Fibroblast of skin of left biceps (primary cell): ENCODE data around the gene NETO2.
"Not testable (repeated sequence)": the region's sequence is repeated elsewhere in the genome, so short reads cannot be mapped to it uniquely, and the experiment has no call there.

Source experiments
- DNase-seq, 2 experiments: peaks; one replicate each; pipeline ENCODE4 v3.0.0-alpha.2; 2013; ENCODE audit warnings: low read depth in 2 of 2

Gene NETO2

DNA sequence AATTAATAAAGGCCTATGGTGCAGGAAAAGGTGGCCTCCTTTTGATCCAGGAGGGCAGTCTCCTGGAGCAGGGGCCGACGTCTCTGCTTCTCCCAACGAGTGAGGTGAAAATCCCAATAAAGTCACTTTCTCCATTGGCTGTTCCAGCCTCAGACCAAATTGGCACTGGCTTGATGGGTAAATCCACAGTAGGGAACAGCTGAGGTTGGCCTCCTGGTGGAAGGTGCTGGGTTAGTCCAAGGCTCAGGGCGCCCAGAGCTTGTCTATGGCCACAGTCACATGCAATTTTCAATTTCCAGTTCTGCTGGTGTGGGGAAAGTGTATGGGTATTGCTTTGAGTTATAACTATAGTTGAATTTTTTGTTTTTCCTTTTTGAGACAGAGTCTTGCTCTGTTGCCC lies 79.0 kb downstream of the NETO2 start:
- no peak for DNase-seq

DNA sequence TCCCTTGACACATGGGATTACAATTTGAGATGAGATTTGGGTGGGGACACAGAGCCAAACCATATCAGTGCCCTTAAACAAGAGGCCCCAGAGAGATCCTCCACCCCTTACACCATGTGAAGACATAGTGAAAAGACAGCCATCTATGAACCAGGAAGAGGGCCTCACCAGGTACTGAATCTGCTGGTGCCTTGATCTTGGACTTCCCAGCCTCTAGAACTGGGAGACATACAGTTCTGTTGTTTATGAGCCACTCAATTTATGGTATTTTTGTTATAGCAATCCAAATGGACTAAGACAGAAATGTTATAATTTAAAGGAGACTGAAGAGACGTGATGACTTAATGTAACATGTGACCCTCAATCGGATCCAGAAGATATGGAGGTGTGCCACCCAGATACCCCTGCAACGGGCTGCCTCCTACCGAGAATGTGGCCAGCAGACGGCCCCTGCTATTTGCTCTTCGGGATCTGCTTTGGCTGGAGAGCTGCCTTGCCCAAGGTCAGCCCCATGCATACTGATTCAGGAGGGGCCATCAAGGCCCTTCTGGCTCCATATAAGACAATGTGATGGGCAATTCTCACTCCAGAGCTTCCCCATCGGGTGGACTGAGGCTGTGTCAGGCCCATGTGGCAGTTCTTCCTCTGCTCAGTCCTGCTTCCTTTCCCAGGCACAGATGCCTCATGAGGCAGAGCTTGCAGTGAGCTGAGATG lies 80.6 kb downstream of the NETO2 start:
- no peak for DNase-seq

DNA sequence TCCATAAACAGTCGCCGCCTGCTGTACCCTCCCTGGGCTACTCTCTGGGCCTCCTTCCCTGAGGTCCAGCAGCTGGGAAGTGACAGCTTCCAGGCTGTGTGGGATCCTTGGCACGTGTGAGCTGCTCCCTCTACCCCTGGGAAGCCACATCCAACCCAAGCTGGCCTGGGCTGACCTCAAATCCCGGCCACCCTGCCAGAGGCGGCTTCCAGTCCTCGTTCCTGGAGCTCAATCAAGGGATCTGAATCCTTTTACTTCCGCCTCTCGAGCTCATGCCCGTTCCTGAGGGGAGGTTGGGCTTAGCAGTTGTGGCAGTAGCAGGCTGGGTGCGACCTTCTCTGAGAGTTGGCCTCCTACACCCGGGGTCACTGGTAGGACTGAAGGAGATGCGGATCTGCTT lies 82.5 kb downstream of the NETO2 start:
- DNase-seq, result no peak

DNA sequence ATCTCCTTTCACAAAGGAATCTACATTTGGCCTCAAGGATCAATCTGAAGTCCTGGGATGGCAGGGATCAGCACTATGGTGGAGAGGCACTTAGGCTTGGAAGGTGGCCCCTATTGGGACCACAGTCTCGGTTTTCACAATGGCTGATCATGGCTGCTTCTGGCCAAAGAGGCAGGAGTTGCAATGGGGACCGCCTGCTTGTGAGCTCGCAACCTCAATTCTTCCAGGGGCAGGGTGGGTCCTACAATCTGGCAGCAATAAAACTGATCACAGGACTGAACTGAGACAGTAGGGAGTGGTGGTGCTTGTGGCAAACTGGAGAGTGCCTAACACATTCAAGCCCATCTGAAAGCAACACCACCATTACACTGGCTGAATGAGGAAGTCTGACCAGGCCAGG lies 83.1 kb downstream of the NETO2 start:
- DNase-seq, result no peak

DNA sequence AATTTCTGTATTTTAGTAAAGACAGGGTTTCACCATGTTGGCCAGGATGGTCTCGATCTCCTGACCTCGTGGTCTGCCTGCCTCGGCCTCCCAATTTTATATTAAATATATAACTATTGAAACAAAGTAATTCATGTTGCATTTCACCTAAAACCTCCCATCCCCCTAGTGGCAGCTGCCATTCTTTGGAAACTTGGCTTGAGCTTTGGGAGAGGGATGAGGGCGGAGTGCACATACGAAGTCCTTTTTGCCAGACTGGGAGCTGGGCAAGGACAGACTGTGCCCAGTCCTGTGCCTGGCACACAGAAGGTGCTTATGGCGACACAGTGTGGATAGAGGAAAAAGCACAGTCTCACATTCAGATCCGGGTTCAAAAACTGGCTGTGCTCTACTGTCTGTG lies 83.8 kb downstream of the NETO2 start:
- DNase-seq, result no peak

DNA sequence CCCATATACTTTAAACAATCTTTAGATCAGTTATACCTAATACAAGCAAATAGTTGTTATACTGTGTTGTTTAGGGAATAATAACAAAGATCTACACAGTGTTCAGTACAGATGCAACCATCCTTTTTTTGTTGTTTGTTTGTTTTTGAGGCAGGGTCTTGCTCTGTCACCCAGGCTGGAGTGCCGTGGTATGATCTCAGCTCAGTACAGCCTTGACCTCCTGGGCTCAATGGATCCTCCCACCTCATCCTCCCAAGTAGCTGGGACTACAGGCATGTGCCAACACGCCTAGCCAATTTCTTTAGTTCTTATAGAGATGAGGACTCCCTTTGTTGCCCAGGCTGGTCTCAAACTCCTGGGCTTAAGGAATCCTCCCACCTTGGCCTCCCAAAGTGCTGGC lies 84.6 kb downstream of the NETO2 start:
- DNase-seq, result not testable (repeated sequence)

DNA sequence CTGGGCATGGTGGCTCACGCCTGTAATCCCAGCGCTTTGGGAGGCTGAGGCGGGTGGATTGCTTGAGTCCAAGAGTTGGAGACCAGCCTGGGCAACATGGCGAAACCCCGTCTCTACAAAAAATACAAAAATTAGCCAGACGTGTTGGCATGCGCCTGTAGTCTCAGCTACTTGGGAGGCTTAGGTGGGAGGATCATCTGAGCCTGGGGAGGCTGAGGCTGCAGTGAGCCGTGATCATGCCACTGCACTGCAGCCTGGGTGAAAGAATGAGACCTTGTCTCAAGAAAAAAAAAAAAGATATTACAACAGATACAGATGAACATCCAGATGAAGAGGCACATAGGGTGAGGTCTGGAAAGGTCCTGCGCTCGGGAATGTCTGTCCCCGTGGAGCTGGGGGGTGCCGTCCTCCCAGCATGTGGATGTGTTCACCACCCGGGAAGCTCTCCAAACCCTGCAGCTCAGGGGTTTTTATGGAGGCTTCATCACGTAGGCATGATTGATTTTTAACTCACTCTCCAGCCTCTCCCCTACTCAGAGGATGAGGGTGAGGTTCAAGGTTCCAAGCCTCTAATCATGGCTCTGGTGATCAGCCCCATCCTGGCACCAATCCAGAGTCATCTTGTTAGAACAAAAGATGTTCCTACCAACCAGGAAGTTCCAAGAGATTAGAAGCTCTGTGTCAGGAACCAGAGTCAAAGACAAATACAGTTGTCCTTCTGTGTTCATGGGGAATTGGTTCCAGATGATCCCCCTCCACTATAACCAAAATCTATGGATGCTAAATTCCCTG lies 85.3 kb downstream of the NETO2 start:
- no peak for DNase-seq

DNA sequence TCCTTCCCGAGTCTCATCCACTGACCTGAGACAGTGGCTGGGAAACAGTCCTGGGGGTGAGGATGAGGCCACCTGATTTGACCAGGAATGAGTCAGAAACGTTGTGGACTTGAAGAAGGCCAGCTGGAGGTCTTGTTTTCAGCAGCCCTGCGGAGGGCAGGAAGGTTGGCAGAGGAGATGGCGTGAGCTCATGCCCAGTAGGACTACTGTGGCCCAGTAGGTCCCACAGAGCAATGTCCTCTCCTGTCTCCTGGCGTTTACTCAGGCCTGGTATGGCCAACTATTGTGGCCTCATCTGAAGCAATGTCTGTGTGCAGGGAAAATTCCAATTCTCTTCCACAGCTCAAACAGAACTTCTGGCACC lies 86.1 kb downstream of the NETO2 start:
- DNase-seq, result no peak

DNA sequence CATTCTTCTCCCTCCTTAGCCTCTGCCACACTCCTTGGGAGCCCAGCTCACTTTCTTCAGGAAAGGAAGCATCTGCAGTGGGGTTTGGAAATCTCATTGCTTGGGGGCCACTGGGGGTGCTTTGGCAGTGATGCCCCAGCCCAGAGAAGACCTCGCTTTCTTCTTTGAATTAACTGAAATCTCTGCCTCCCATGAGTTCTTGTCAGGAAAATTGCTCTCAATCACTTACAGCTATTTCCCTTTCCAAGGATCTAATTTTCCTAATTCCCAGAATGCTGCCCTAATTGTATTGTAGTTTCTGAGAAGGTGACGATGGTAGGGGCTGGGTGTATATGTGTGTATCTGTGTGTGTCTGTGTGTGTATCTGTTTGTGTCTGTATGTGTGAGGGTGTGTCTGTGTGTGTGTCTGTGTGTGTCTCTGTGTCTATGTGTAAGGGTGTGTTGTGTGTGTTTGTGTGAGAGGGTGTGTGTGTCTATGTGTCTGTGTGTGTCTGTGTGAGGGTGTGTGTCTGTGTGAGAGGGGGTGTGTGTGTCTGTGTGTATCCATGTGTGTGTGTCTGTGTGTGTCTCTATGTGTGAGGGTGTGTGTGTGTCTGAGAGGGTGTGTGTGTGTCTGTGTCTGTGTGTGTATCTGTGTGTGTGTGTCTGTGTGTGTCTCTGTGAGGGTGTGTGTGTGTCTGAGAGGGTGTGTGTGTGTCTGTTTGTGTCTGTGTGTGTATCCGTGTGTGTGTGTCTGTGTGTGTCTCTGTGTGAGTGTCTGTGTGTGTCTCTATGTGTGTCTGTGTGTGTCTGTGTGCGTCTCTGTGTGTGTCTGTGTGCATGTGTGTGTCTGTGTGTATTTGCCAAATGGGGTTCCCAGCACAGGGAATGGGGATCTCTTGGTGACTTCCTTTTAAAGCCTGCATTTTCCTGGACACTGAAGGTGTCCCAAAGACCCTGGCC lies 86.8 kb downstream of the NETO2 start:
- DNase-seq, result no peak

DNA sequence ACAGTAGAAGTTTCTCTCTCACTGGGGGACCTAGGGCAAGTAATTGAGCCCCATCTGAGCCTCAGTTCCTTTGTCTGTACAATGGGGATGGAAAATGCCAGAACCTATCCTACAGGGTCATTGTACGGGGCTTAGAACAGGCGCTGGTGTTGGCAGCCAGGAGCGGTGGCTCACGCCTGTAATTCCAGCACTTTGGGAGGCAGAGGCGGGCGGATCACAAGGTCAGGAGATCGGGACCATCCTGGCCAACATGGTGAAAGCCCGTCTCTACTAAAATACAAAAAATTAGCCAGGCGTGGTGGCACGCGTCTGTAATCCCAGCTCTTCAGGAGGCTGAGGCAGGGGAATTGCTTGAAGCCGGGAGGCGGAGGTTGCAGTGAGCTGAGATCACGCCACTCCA lies 87.7 kb downstream of the NETO2 start:
- DNase-seq, result not testable (repeated sequence)

DNA sequence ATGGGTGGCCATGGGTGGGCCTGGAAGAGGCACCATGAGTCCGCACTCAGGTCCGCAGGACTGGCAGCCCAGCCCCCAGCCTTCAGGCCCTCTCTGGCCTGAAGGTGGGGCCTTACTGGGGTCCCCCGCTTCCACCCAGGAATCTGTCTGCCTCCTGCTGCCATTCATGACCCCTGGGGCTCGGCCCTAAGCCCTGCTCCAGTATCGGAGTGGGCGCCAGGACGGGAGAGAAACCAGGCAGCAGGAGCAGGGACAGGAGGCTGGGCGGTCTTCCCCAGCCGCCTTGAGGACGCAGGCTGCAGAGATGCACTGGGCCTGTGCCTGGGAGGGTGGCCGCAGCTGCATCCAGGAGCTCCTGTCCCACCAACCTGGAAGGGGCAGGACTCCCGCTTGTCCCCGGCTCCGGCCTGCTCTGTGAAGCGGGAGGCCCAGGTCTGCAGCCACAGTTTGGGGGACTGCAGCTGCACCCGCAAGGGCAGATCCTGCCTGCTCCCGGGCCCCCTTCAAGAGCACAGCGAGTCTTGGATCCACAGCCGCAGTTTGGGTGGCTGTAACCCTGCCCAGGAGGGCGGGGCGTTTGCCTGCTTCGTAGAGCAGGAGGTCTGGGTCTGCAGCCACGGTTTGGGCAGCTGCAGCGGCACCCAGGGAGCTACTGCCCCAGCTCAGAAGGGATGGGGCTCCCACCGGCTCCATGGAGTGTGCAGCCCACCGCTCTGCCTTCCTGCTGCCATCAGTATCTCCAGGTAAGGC lies 88.4 kb downstream of the NETO2 start:
- DNase-seq, result no peak

DNA sequence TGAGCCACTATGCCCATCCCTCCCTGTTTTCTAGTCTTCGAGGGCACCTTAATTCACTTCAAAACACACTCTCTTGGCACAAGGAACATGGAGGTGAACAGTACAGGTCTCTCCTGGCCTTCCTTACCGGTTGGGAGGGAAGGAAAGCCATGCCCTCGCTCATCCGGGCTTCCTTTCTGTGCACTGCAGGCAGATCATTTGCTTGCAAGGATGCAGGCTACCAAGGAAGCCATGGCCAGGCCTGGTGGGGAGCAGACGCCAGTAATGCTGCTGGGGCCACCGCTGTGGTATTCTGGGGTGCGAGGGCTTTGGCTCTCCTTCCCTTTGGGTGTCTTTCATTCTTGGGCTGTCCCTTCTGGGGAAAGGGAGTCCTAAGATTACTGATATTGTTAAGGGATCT lies 89.4 kb downstream of the NETO2 start:
- no peak for DNase-seq

DNA sequence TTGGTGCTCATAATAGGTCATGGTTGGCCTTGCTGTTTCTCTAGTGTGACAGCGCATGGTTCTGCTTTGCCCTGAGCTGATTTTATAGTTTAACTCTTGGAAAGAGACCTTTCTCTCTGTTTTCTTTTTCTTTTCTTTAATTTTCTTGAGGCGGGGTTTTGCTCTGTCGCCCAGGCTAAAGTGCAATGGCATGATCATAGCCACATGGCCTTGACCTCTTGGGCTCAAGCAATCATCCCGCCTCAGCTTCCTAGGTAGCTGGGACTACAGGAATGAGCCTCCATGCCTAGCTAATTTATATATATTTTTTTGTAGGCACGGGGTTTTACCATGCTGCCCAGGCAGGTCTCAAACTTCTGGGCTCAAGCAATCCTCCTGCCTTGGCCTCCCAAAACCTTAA lies 89.8 kb downstream of the NETO2 start:
- no peak for DNase-seq

DNA sequence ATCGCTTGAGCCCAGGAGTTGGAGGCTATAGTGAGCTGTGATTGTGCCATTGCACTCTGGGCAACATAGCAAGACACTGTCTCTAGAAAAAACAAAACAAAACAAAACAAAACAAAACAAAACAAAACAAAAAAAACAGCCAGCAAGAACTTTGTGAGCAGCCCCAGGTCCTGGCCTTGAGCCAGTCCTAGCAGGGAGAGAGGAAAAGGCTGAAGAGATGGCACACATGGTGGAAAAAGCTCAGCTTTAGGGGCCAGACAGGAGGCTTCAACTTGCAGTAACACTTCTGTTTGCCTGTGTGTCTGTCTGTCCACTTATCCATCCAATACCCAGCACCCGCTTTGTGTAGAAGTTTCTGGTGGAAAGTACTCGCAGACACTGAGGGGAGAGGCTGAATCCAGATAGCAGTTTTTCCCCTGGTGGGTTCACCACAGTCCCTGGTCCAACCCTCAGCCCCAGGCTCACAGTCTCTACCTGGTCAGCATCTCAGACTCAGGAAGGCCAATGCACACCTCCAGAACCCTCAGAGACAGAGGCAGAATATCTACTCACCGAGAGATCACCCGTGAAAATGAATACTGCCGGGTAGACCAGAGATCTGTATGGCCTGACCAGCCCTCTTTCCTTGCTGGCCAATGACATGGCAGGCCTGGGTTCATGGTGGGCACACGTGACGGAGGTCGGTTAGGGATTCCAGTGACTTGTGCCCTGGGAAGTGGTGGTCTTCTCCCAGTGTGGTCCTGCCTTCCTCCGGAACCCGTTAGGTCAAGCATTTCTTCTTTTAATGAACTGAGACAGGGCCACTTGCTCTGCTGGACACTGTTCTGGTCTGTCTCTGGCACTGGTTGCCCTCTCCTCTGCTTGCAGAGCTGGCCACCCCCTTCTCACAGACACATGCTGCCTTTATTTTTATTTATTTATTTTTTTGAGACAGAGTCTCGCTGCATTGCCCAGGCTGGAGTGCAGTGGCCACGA lies 90.8 kb downstream of the NETO2 start:
- no peak for DNase-seq

DNA sequence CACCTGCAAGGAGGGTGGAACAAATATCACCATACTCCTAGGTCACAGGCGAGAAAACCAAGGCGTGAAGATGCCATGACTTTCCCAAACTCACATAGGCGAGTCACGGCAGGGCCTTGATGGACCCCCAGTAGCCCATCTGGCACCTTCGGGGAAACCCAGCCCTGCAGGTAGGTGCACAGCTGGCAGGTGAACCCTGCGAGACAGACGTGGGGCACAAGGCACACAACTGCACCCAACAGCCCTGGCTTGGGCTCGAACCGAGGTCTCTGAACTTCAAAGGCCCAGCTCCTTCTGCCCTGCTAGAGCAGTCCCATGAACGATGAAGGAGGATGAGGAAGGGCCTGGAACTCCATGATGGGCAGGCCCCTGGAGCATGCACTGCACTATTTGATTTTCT lies 92.7 kb downstream of the NETO2 start:
- no peak for DNase-seq

DNA sequence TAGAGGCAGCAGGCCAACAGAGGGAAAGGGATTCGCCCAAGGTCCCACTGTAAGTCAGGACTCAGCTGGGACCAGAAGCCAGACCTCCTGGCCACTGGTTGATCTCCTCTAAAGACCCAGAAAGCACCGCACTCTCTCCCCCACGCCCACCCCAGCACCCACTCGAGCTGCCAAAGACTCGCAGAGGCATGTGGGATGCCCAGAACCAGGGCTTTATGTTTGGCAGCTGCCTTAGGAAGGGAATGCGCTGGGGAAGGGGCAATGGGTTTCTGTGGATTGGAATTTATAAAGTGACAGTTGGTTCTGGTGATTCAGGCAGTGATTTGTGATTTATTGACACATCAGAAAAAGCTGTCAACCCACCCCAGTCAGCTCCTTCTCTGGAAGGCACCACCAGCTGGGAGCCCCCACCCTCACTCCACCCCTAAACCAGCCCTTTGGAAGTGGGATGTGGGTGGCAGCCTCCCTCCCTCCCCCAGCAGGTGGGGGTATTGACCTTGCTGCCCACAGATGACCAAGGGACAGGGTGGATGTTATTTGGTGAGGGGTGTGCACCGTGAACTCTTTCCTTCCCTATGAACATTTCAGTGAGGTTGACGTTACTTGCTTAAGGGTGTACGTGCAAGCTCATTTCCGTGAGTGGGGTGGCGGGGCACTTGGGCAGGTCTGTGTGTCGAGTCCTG lies 93.7 kb downstream of the NETO2 start:
- DNase-seq, result no peak

DNA sequence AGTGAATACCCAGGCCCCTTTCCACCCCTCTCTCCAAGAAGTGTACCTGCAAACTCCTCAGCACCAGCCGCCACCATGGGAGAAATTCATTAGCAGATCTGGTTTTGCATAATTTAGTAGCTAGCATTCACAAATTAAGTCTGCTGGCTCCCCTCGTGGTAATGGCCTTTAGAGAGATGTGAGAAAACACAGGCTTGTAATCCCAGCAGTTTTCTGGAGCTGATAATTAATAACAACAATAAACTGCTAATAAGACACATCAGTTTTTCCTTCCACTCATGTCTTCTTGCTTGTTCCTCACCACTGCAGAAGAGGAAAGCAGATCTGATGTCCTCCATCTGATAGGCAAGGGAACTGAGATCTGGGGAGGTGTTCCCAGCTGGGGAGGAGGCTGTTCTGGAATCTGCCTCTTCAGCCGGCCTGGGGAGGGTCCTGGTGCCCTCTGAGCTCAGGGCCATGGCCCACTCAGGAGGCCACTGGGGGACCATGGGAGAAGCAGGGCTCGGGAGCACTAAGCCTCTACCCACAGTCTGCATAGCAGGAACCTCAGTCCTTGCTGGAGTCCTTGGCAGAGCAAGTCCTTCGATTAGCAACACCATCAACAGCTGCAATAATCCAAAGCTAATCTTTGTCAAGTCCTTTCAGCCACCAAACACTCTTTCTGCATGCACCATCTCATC lies 96.1 kb downstream of the NETO2 start:
- no peak for DNase-seq

DNA sequence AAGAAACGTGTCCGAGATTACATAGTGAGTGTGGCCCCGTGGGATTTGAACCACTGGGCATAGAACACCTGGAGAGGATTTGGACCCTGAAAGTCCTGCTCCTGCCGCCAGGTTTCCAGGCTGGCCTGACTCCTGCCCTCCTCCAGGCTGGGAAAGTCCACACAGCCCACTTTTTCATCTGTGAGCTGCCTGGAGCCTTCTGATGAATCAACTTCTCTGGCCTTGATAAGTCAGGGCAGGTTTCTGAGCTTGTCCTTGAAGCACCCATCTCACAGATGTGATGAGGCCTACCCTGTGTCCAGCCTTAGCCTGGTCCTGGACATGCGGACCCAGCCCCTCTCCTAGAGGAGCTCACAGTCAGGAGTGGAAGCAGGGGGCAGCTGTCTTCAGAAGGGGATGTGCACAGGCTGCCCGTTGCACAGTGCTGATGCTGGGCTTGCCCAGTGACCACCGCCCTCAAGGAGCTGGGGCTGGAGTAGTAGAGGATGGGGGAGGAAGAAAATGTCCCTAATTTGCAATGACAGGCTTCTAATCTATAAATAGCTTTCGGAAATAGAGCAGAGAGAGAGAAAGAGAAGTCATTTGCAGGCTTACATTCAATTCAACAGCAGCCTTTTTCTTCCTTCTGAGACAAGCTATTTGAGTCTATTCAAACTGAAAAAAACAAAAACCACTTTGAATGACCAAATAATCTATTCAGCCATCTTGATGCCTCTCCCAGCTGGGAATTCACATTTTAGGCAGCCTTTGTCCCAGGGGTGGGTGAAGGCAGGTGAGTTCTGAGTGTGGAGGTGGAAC lies 96.8 kb downstream of the NETO2 start:
- DNase-seq, result no peak

DNA sequence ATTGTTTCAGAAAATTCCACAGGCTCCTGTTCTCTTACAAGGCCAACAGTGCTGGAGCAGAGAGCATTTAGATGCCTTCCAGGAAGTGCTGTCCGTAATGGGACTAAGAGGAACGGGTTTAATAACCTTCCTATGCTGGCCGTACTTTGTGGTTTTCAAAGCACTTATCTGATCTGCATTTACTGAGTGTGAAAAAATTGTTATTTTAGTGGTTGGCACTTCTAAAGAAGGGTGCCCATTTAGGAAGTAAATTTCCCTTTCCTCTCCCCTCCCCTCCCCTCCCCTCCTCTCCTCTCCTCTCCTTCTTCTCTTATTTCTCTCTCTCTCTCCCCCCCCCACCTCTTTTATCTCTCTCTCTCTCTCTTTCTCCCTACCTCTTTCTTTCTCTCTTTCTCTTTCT lies 98.3 kb downstream of the NETO2 start:
- no peak for DNase-seq
